B cell (primary cell): Measurements from ENCODE around the gene AP2S1. TPM values are rescaled to one million over a fixed set of nuclear protein-coding genes. Genes with fewer than 3 reads are reported as not detected.

ENCODE experiments used
- ATAC-seq: fragments of 200-7000 bp; cut with Tn5 transposase; one replicate; pipeline ENCODE4 v1.10.0; 2021; ENCODE audit warnings: low read depth, mild to moderate bottlenecking, moderate number of reproducible peaks, moderate library complexity
- CTCF ChIA-PET: fragments of 350-600 bp; sonication (Branson Sonifier 250); formaldehyde crosslinking; loops from one replicate; lab custom pipeline; 2021; ENCODE audit warnings: antibody characterized with exemption, inconsistent platforms; lab: Charles Lee
- POLR2A ChIA-PET: fragments of 350-600 bp; sonication (Branson Sonifier 250); formaldehyde crosslinking; loops from one replicate; lab custom pipeline; 2021; ENCODE audit warnings: antibody characterized with exemption; lab: Charles Lee
- DNase-seq: peaks from one replicate; pipeline ENCODE4 v3.0.0; 2013
- H2AFZ ChIP-seq: 2 replicates; pipeline ENCODE4 v1.6.1; 2012; ENCODE audit warnings: mild to moderate bottlenecking, low read depth, low read length; ENCODE audit not compliant: insufficient read depth, poor library complexity, severe bottlenecking
- H3K27ac ChIP-seq, 2 donors: 1 replicate in 1 of 2; 2 replicates in 1 of 2; pipeline ENCODE4 v1.5.1; 2012 to 2013; ENCODE audit warnings: low read length in 2 of 2, mild to moderate bottlenecking in 2 of 2, moderate library complexity in 1 of 2
- H3K27me3 ChIP-seq, 4 experiments: fragments of 200-600 bp in 1 of 4; sonication (generic) in 1 of 4; replicated peaks in 1 of 4; 1 replicate in 2 of 4; 2 replicates in 2 of 4; pipeline versions ENCODE4 v1.6.1 to v1.7.0; 2013 to 2016; ENCODE audit warnings: low read length in 3 of 4, mild to moderate bottlenecking in 2 of 4, mixed read lengths in 1 of 4, moderate library complexity in 1 of 4; ENCODE audit not compliant: insufficient read depth in 4 of 4, control insufficient read depth in 3 of 4; ENCODE audit errors: control extremely low read depth in 1 of 4
- H3K36me3 ChIP-seq, 2 experiments: replicated peaks in 1 of 2; 1 replicate in 1 of 2; 2 replicates in 1 of 2; pipeline versions ENCODE4 v1.6.1 to v1.7.1; 2013; ENCODE audit warnings: low read length in 1 of 2; ENCODE audit not compliant: insufficient read depth in 2 of 2, control insufficient read depth in 1 of 2; ENCODE audit errors: control extremely low read depth in 1 of 2, extremely low read depth in 1 of 2
- H3K4me1 ChIP-seq, 2 donors: fragments of 200-600 bp in 1 of 2; sonication (generic) in 1 of 2; 1 replicate in 1 of 2; 2 replicates in 1 of 2; pipeline versions ENCODE4 v1.5.1 to v1.6.1; 2013 to 2017; ENCODE audit warnings: low read length in 2 of 2; ENCODE audit not compliant: control insufficient read depth in 2 of 2, insufficient read depth in 2 of 2
- H3K4me2 ChIP-seq: replicated peaks from 2 replicates; pipeline ENCODE3; 2012; ENCODE audit warnings: mild to moderate bottlenecking, low read depth, low read length; ENCODE audit not compliant: poor library complexity, severe bottlenecking
- H3K4me3 ChIP-seq, 5 experiments: fragments of 200-600 bp in 1 of 5; sonication (generic) in 1 of 5; 1 replicate in 3 of 5; 2 replicates in 2 of 5; pipeline versions ENCODE4 v1.5.1 to v1.7.0; 2011 to 2016; ENCODE audit warnings: low read length in 4 of 5, mild to moderate bottlenecking in 4 of 5, low read depth in 2 of 5, control low read depth in 1 of 5, moderate library complexity in 1 of 5; ENCODE audit not compliant: insufficient read depth in 1 of 5; ENCODE audit errors: control extremely low read depth in 1 of 5, extremely low read depth in 1 of 5
- H3K79me2 ChIP-seq: fragments of 200-600 bp; sonication (generic); one replicate; pipeline ENCODE4 v1.6.0; 2016; ENCODE audit warnings: low read length; ENCODE audit not compliant: control insufficient read depth, insufficient read depth
- H3K9ac ChIP-seq: fragments of 200-600 bp; sonication (generic); 2 replicates; pipeline ENCODE4 v1.6.1; 2017; ENCODE audit warnings: mild to moderate bottlenecking, low read length, moderate library complexity
- H3K9me3 ChIP-seq, 3 donors: one replicate each; pipeline versions ENCODE4 v1.6.1 to v1.7.1; 2013; ENCODE audit warnings: low read length in 2 of 3; ENCODE audit not compliant: control insufficient read depth in 2 of 3, insufficient read depth in 1 of 3; ENCODE audit errors: control extremely low read depth in 1 of 3
- H4K20me1 ChIP-seq: 2 replicates; pipeline ENCODE4 v1.6.0; 2012; ENCODE audit warnings: mild to moderate bottlenecking, low read length; ENCODE audit not compliant: insufficient read depth, control insufficient read depth, poor library complexity, severe bottlenecking
- H3K27ac Mint-ChIP-seq: one replicate; pipeline ENCODE4 v1.8.0; 2021; ENCODE audit warnings: mixed read lengths
- H3K27me3 Mint-ChIP-seq: one replicate; pipeline ENCODE4 v1.8.0; 2021; ENCODE audit warnings: mixed read lengths
- H3K4me1 Mint-ChIP-seq: one replicate; pipeline ENCODE4 v1.8.0; 2021; ENCODE audit warnings: mixed read lengths
- H3K4me3 Mint-ChIP-seq: one replicate; pipeline ENCODE4 v1.8.0; 2021; ENCODE audit warnings: mixed read lengths
- H3K9me3 Mint-ChIP-seq: one replicate; pipeline ENCODE4 v1.8.0; 2022; ENCODE audit warnings: mixed read lengths; ENCODE audit not compliant: insufficient read depth
- CTCF ChIP-seq: fragments of 200-600 bp; IDR thresholded peaks from one replicate; pipeline ENCODE4 v1.8.0; 2022; ENCODE audit warnings: antibody characterized with exemption, mild to moderate bottlenecking
- EZH2 ChIP-seq: IDR thresholded peaks from 2 replicates; pipeline ENCODE4 v1.6.1; 2012; ENCODE audit warnings: borderline replicate concordance, low read depth, mild to moderate bottlenecking, moderate library complexity, low read length; ENCODE audit not compliant: insufficient read depth, poor library complexity, severe bottlenecking
- WGBS: methylation state at CpG from one replicate; pipeline ENCODE4 v1.1.5; 2013; ENCODE audit warnings: missing lambda C conversion rate; ENCODE audit not compliant: insufficient coverage; 5-methylcytosine and 5-hydroxymethylcytosine counted together
- intact Hi-C: fragments of 100-400 bp; cut with micrococcal nuclease; formaldehyde crosslinking; loops from one replicate; pipeline ENCODE4 v1.10.0; 2022
- polyA plus RNA-seq: library from polyadenylated mRNA; depleted of rRNA; stranded (reverse); fragments of >200 nt; gene quantifications from 2 replicates; pipeline ENCODE4 v1.2.3, GENCODE V29; 2012
- total RNA-seq, 2 donors: library from RNA; stranded (reverse); fragments of 120-200 nt in 1 of 2; gene quantifications; 1 replicate in 1 of 2; 2 replicates in 1 of 2; pipeline versions ENCODE4 v1.2.3 to v1.2.4, GENCODE V29; 2013 to 2022

AP2S1 gene
- total and polyA plus RNA-seq, 2 donors (not counting 1 experiment from before 2014, with no cell fraction given): 47.2 to 51.3 TPM

GRCh38 chr19:46859637-46860124 is 9.0 kb upstream of the AP2S1 start:
- Mint-ChIP-seq H3K9me3 (peaks cover 2% of the 10 kb centered on the region), H3K27ac (peak overlapping the region; percentile 95), H3K27me3 (no peaks in the 10 kb centered on the region), H3K4me3 (peak overlapping the region; percentile 91), H3K4me1 (peaks cover 20% of the 10 kb centered on the region)
- H4K20me1 ChIP-seq: peaks cover 27% of the 10 kb centered on the region
- H3K36me3 ChIP-seq: no peaks in the 10 kb centered on the region
- peaks cover 0 to 10% (median 0%) of the 10 kb centered on the region in 3 donors for H3K9me3 ChIP-seq
- no peak for ATAC-seq
- peaks cover 37% of the 10 kb centered on the region for H3K79me2 ChIP-seq
- intact Hi-C loops: loop anchor here (1.0 to 10.0 kb wide), 8 partner anchors 8 to 655 kb away; partner anchors contain the start of genes CCDC9, DACT3, NAPA and SAE1
- H3K4me1 ChIP-seq: peaks cover 40 to 41% of the 10 kb centered on the region in 2 donors
- H3K4me3 ChIP-seq: peak overlapping the region in 4 of 5 experiments; percentile 68 to 79 (median 77)
- WGBS: 5% methylated on average over 14 of the region's 18 CpGs
- POLR2A ChIA-PET: interaction anchor here (0.6 to 1.3 kb wide), 3 partner anchors 9 to 906 kb away, joined by 3 to 6 read pairs (median 4); partner anchors contain the start of genes AP2S1 and CCDC9
- H3K27ac ChIP-seq: peak overlapping the region; percentile 71 to 77
- H3K4me2 ChIP-seq: peak overlapping the region; percentile 90
- CTCF ChIA-PET: interaction anchor here (0.7 to 2.5 kb wide), 5 partner anchors 19 to 355 kb away, joined by 3 to 11 read pairs (median 6); no protein-coding TSS in a partner anchor
- TF ChIP-seq CTCF: no peak
- no peak for TF ChIP-seq EZH2
- H3K27me3 ChIP-seq: no peaks in the 10 kb centered on the region
- peak overlapping the region; percentile 96 for H2AFZ ChIP-seq
- no peak for DNase-seq
- H3K9ac ChIP-seq: peak overlapping the region; percentile 76
